Panc1 (cell line): ENCODE results near the gene SLC16A3. TPM values are rescaled to one million over a fixed set of nuclear protein-coding genes. Genes with fewer than 3 reads are reported as not detected.

Source experiments
- ATAC-seq: fragments of 200-7000 bp; cut with Tn5 transposase; 2 replicates; pipeline ENCODE4 v1.9.1; 2020; ENCODE audit warnings: mild to moderate bottlenecking, moderate library complexity
- BruUV-seq: library from RNA; stranded (reverse); fragments of 400-500 nt; replicated peaks from 2 replicates; lab custom pipeline; 2021; lab: Mats Ljungman, UMichigan
- CTCF ChIA-PET: fragments of 300-600 bp; sonication (Branson Sonifier 250); formaldehyde crosslinking; loops from one replicate; lab custom pipeline; 2022; ENCODE audit warnings: antibody characterized with exemption; lab: Charles Lee
- POLR2A ChIA-PET: fragments of 300-600 bp; sonication (Branson Sonifier 250); formaldehyde crosslinking; loops from one replicate; lab custom pipeline; 2022; ENCODE audit warnings: antibody characterized with exemption; lab: Charles Lee
- DNase-seq: peaks from one replicate; pipeline ENCODE4 v3.0.0-alpha.2; 2010; ENCODE audit warnings: low read depth, low spot score
- H3K27ac ChIP-seq: 2 replicates; pipeline ENCODE4 v1.5.1; 2011; ENCODE audit warnings: mild to moderate bottlenecking, low read length, inconsistent platforms
- H3K27me3 ChIP-seq: fragments of 200-500 bp; sonication (Bioruptor generic); 2 replicates; pipeline ENCODE4 v1.6.0; 2014; ENCODE audit warnings: low read length, inconsistent platforms; ENCODE audit not compliant: control insufficient read depth, insufficient read depth
- H3K36me3 ChIP-seq: fragments of 200-500 bp; sonication (Bioruptor generic); 2 replicates; pipeline ENCODE4 v1.5.1; 2014; ENCODE audit warnings: inconsistent platforms, mild to moderate bottlenecking, low read length, moderate library complexity; ENCODE audit not compliant: control insufficient read depth, insufficient read depth
- H3K4me1 ChIP-seq: 2 replicates; pipeline ENCODE4 v1.5.1; 2011; ENCODE audit warnings: inconsistent platforms, mild to moderate bottlenecking, low read length, moderate library complexity; ENCODE audit not compliant: control insufficient read depth, insufficient read depth
- H3K4me3 ChIP-seq, 2 experiments: 2 replicates each; pipeline ENCODE4 v1.5.1; 2011 to 2012; ENCODE audit warnings: low read depth in 2 of 2, low read length in 2 of 2, mild to moderate bottlenecking in 2 of 2, inconsistent platforms in 1 of 2, moderate library complexity in 1 of 2
- H3K9me3 ChIP-seq: fragments of 200-500 bp; sonication (Bioruptor generic); 2 replicates; pipeline ENCODE4 v1.5.1; 2014; ENCODE audit warnings: low read depth, mild to moderate bottlenecking, inconsistent platforms, low read length, moderate library complexity; ENCODE audit not compliant: control insufficient read depth, insufficient read depth
- CTCF ChIP-seq: fragments of 450-650 bp; IDR thresholded peaks from 2 replicates; pipeline ENCODE4 v1.5.1; 2017; ENCODE audit warnings: mild to moderate bottlenecking
- POLR2AphosphoS5 ChIP-seq: IDR thresholded peaks from 2 replicates; pipeline ENCODE4 v1.6.1; 2012; ENCODE audit warnings: mild to moderate bottlenecking, low read depth, low read length, moderate library complexity
- REST ChIP-seq, 2 experiments: IDR thresholded peaks; 2 replicates each; pipeline ENCODE4 v1.6.1; 2011 to 2012; ENCODE audit warnings: low read depth in 2 of 2, control low read depth in 1 of 2, low read length in 1 of 2, mild to moderate bottlenecking in 1 of 2, moderate library complexity in 1 of 2; ENCODE audit not compliant: insufficient read depth in 1 of 2
- SIN3A ChIP-seq: IDR thresholded peaks from 2 replicates; pipeline ENCODE4 v1.6.1; 2012; ENCODE audit warnings: low read depth, mild to moderate bottlenecking, low read length, moderate library complexity, borderline replicate concordance; ENCODE audit not compliant: insufficient read depth
- TCF7L2 ChIP-seq: IDR thresholded peaks from 2 replicates; pipeline ENCODE4 v1.6.1; 2011; ENCODE audit warnings: mild to moderate bottlenecking, low read depth, low read length, inconsistent platforms
- in situ Hi-C: cut with HindIII; loops from 2 replicates; pipeline ENCODE4 v1.10.0; 2016; ENCODE audit warnings: low sequenced_read_pairs, low pct_unique_long_range_greater_than_20kb
- intact Hi-C: fragments of 100-400 bp; cut with micrococcal nuclease; formaldehyde crosslinking; loops from one replicate; pipeline ENCODE4 v1.10.0; 2022; ENCODE audit not compliant: unreplicated experiment
- total RNA-seq: library from RNA; stranded (reverse); gene quantifications from one replicate; pipeline ENCODE4 v1.2.1, GENCODE V29; 2021; ENCODE audit not compliant: unreplicated experiment

The SLC16A3 gene
- total RNA-seq, 1 experiment from 2014 or later: 581 TPM

DNA sequence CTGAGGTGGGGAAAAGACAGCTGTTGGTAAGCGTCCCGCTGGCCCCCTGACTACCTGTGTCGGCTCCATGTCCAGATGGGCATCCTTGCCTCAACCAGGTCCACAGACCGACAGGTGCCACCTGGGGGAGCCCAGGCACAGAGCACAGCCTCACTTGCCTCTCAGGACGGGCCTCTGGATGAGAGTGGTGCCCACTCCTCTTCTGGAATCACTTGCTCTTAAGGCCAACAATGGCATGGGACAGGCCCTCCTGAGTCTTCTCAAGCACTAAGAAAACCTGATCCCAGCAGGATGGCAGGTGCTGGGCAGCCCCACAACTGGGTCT lies 17.2 kb downstream of the SLC16A3 start:
- no TSS peak for BruUV-seq
- intact Hi-C loops (no loop called here), in situ Hi-C loops (no loop called here)
- ChIA-PET CTCF (no interaction called here), POLR2A (no interaction called here)
- H3K4me3 ChIP-seq: no peak overlapping the region
- H3K27me3 ChIP-seq: no peaks in the 10 kb centered on the region
- TF ChIP-seq REST (IDR thresholded peaks at IDR 0.05; ENCODE audit: insufficient read depth in 1 of 2, low read depth in 2 of 2, low read length in 1 of 2) (no peak), POLR2AphosphoS5 (no peak)
- H3K4me1 ChIP-seq: peaks cover 63% of the 10 kb centered on the region
- H3K36me3 ChIP-seq: peaks cover 4% of the 10 kb centered on the region; the same call in 1 of the 2 replicates
- peak overlapping the region; percentile 86 for H3K27ac ChIP-seq
- DNase-seq: no peak
- no peak for ATAC-seq
- no peaks in the 10 kb centered on the region for H3K9me3 ChIP-seq

- POLR2A ChIA-PET: no interaction called here
- BruUV-seq: no TSS peak
- CTCF ChIA-PET: interaction anchor here (0.6 kb wide), 1 partner anchor 282 kb away, joined by 5 read pairs; no protein-coding TSS in a partner anchor
- ATAC-seq: peak; percentile 5
- TF ChIP-seq CTCF (no peak), POLR2AphosphoS5 (0 out of 2 replicates have a peak, but pooled peaks have one; percentile 2)
- Histone ChIP-seq H3K27me3 (no peaks in the 10 kb centered on the region), H3K9me3 (no peaks in the 10 kb centered on the region), H3K4me3 (no peak overlapping the region; a peak in 1 of 4 replicates), H3K4me1 (peaks cover 57% of the 10 kb centered on the region), H3K36me3 (peaks cover 8% of the 10 kb centered on the region), H3K27ac (peak overlapping the region; percentile 86)
- in situ Hi-C loops: no loop called here
- intact Hi-C loops: no loop called here
- DNase-seq: no peak
Observed at GRCh38 chr17:82246365-82247181, 17.7 kb downstream of the SLC16A3 start.

- peaks cover 52% of the 10 kb centered on the region for H3K4me1 ChIP-seq
- H3K4me3 ChIP-seq: no peak overlapping the region; a peak in 1 of 4 replicates
- ChIA-PET CTCF (interaction anchor here (0.6 kb wide), 1 partner anchor 282 kb away, joined by 5 read pairs; no protein-coding TSS in a partner anchor), POLR2A (no interaction called here)
- H3K27me3 ChIP-seq: no peaks in the 10 kb centered on the region
- TF ChIP-seq CTCF (no peak), TCF7L2 (no peak), POLR2AphosphoS5 (no peak; the same call in 1 of the 2 replicates), REST (IDR thresholded peaks at IDR 0.05; ENCODE audit: insufficient read depth in 1 of 2, low read depth in 2 of 2, low read length in 1 of 2) (no peak), SIN3A (no peak)
- intact Hi-C loops: no loop called here
- DNase-seq: no peak
- in situ Hi-C loops: no loop called here
- H3K9me3 ChIP-seq: no peaks in the 10 kb centered on the region
- peaks cover 10% of the 10 kb centered on the region for H3K36me3 ChIP-seq
- H3K27ac ChIP-seq: peak overlapping the region; percentile 86
- ATAC-seq: no peak
- TSS peak; percentile 38 for BruUV-seq
Observed at GRCh38 chr17:82247182-82247823, 18.5 kb downstream of the SLC16A3 start.
